ENCODE data around the gene APCDD1. TPM values are rescaled to one million over a fixed set of nuclear protein-coding genes. Genes with fewer than 3 reads are reported as not detected.

The APCDD1 gene
- total and polyA plus RNA-seq, 2 donors (not counting 1 experiment from before 2014, with no cell fraction given), result 15.3 to 17.3 TPM

DNA sequence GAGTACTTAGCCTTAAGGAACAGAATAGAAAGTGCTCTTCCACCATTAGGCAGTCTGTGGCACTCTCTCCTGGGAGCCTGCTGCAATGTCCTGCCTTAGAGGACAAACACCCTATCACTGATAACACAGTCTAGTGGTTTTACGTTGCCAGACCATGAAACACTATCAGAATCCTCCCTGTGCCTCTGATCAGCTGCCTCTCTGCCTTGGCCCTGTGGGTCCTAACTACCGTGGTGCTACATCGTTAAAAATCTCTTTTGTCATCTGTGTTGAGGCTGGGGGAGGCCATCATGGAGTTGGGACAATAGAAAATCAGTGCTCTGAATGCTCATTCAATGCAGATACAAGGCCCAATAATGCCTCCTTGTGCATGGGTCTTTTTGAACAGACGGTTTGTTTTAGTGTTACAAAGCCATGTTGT, 11.9 kb upstream of the APCDD1 start:
- H3K36me3 ChIP-seq (ENCODE audit: control insufficient read depth, insufficient read depth, low read length), result no peaks in the 10 kb centered on the region
- H2AFZ ChIP-seq (ENCODE audit: low read length), result no peak overlapping the region
- peaks cover 2% of the 10 kb centered on the region for H3K27me3 ChIP-seq (ENCODE audit: control insufficient read depth, insufficient read depth, low read length)
- H3K4me3 ChIP-seq (replicated peaks in 1 of 4; ENCODE audit: control extremely low read depth in 1 of 4, insufficient read depth in 1 of 4, low read depth in 3 of 4, low read length in 4 of 4), result no peak overlapping the region
- no peaks in the 10 kb centered on the region for H3K4me1 ChIP-seq (ENCODE audit: control insufficient read depth, extremely low read depth, insufficient read depth, low read length)
- no peak overlapping the region for H3K27ac ChIP-seq (ENCODE audit: insufficient read depth, low read length)
- no peaks in the 10 kb centered on the region for H3K79me2 ChIP-seq (ENCODE audit: control insufficient read depth, insufficient read depth, low read length)
- H4K20me1 ChIP-seq (ENCODE audit: control insufficient read depth, extremely low read depth, insufficient read depth, low read length), result no peaks in the 10 kb centered on the region
- DNase-seq (ENCODE audit: low read depth in 2 of 2), result peak in 1 of 2 donors; percentile 30
- H3K4me2 ChIP-seq (ENCODE audit: extremely low read depth, insufficient read depth, low read length), result no peak overlapping the region
- H3K9ac ChIP-seq (ENCODE audit: insufficient read depth, low read length), result no peak overlapping the region
- H3K9me3 ChIP-seq (ENCODE audit: control insufficient read depth, insufficient read depth, low read depth, low read length), result no peaks in the 10 kb centered on the region
- TF ChIP-seq CTCF (conservative IDR thresholded peaks at IDR 0.05 in 1 of 2, IDR thresholded peaks at IDR 0.05 in 1 of 2; ENCODE audit: low read depth in 1 of 2, low read length in 2 of 2) (peak in 1 of 2 donors; percentile 18), EZH2 (IDR thresholded peaks at IDR 0.05; ENCODE audit: low read length, missing control alignments) (no peak)

- H3K9ac ChIP-seq (ENCODE audit: insufficient read depth, low read length), result no peak overlapping the region
- no peak overlapping the region for H2AFZ ChIP-seq (ENCODE audit: low read length)
- H3K27me3 ChIP-seq (ENCODE audit: control insufficient read depth, insufficient read depth, low read length), result peaks cover 5% of the 10 kb centered on the region
- no peak for DNase-seq (ENCODE audit: low read depth in 2 of 2)
- H3K79me2 ChIP-seq (ENCODE audit: control insufficient read depth, insufficient read depth, low read length), result no peaks in the 10 kb centered on the region
- no peaks in the 10 kb centered on the region for H3K36me3 ChIP-seq (ENCODE audit: control insufficient read depth, insufficient read depth, low read length)
- no peak overlapping the region for H3K27ac ChIP-seq (ENCODE audit: insufficient read depth, low read length)
- no peak overlapping the region for H3K4me3 ChIP-seq (replicated peaks in 1 of 4; ENCODE audit: control extremely low read depth in 1 of 4, insufficient read depth in 1 of 4, low read depth in 3 of 4, low read length in 4 of 4)
- H3K4me1 ChIP-seq (ENCODE audit: control insufficient read depth, extremely low read depth, insufficient read depth, low read length), result no peaks in the 10 kb centered on the region
- H3K9me3 ChIP-seq (ENCODE audit: control insufficient read depth, insufficient read depth, low read depth, low read length), result no peaks in the 10 kb centered on the region
- no peak overlapping the region for H3K4me2 ChIP-seq (ENCODE audit: extremely low read depth, insufficient read depth, low read length)
- H4K20me1 ChIP-seq (ENCODE audit: control insufficient read depth, extremely low read depth, insufficient read depth, low read length), result no peaks in the 10 kb centered on the region
- TF ChIP-seq EZH2 (IDR thresholded peaks at IDR 0.05; ENCODE audit: low read length, missing control alignments) (no peak), CTCF (conservative IDR thresholded peaks at IDR 0.05 in 1 of 2, IDR thresholded peaks at IDR 0.05 in 1 of 2; ENCODE audit: low read depth in 1 of 2, low read length in 2 of 2) (no peak)
Measured at GRCh38 chr18:10443001-10443400, 11.4 kb upstream of the APCDD1 start.

DNA sequence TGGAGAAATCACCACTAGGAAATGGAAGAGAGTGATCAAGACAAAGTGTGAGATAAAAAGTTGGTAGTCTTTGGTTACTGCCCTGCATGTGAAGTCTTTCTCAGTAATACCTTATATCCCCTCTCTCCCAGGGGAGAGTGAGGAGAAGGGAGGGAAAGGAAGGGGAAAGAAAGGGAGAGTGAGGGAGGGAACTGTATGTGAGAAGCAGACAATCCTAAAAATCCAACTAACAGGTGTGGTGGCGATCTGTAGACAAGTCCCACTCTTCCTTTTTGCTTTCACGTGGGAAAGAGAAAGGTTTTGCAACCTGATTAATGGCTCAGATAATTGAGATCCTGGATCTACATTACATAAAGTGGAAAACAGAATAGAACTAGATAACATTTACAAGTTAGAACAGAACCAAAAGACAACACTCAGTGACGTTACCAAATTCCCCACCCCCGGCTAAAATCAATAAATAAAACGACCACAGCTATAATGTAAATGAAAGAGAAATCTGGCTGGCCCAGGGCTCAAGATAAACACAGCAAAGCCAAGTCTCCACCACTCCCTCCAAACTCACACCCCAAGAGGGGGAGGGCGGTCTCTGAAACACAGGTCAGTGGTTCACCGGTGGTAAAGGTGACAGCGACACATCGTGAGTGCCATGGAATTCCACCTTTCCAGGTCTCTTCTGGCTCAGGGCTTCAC, 10.0 kb upstream of the APCDD1 start:
- H3K4me1 ChIP-seq (ENCODE audit: control insufficient read depth, extremely low read depth, insufficient read depth, low read length), result no peaks in the 10 kb centered on the region
- H3K9ac ChIP-seq (ENCODE audit: insufficient read depth, low read length), result no peak overlapping the region
- no peaks in the 10 kb centered on the region for H3K79me2 ChIP-seq (ENCODE audit: control insufficient read depth, insufficient read depth, low read length)
- no peak overlapping the region for H2AFZ ChIP-seq (ENCODE audit: low read length)
- no peaks in the 10 kb centered on the region for H3K36me3 ChIP-seq (ENCODE audit: control insufficient read depth, insufficient read depth, low read length)
- TF ChIP-seq EZH2 (IDR thresholded peaks at IDR 0.05; ENCODE audit: low read length, missing control alignments), result no peak
- peaks cover 5% of the 10 kb centered on the region for H3K27me3 ChIP-seq (ENCODE audit: control insufficient read depth, insufficient read depth, low read length)
- no peak overlapping the region for H3K4me3 ChIP-seq (replicated peaks in 1 of 4; ENCODE audit: control extremely low read depth in 1 of 4, insufficient read depth in 1 of 4, low read depth in 3 of 4, low read length in 4 of 4)
- H3K4me2 ChIP-seq (ENCODE audit: extremely low read depth, insufficient read depth, low read length), result no peak overlapping the region
- peak in 1 of 2 donors; percentile 72 for DNase-seq (ENCODE audit: low read depth in 2 of 2)
- no peaks in the 10 kb centered on the region for H4K20me1 ChIP-seq (ENCODE audit: control insufficient read depth, extremely low read depth, insufficient read depth, low read length)
- H3K27ac ChIP-seq (ENCODE audit: insufficient read depth, low read length), result no peak overlapping the region
- H3K9me3 ChIP-seq (ENCODE audit: control insufficient read depth, insufficient read depth, low read depth, low read length), result no peaks in the 10 kb centered on the region
